Nephron progenitor cell (in vitro differentiated cells): Measurements from ENCODE around the gene FUNDC2.

Experiments used
- DNase-seq: peaks from one replicate; pipeline ENCODE4 v3.0.0; 2021
- H3K27ac Mint-ChIP-seq: 2 replicates; pipeline ENCODE4 v1.8.0; 2021; ENCODE audit warnings: mild to moderate bottlenecking, moderate library complexity, mixed read lengths
- H3K27me3 Mint-ChIP-seq: 2 replicates; pipeline ENCODE4 v1.8.0; 2021; ENCODE audit warnings: mild to moderate bottlenecking, low read depth, mixed read lengths; ENCODE audit not compliant: poor library complexity
- H3K36me3 Mint-ChIP-seq: 2 replicates; pipeline ENCODE4 v1.8.0; 2021; ENCODE audit warnings: low read depth, mixed read lengths
- H3K4me1 Mint-ChIP-seq: 2 replicates; pipeline ENCODE4 v1.8.0; 2021; ENCODE audit warnings: mixed read lengths
- H3K4me3 Mint-ChIP-seq: 2 replicates; pipeline ENCODE4 v1.8.0; 2021; ENCODE audit warnings: mild to moderate bottlenecking, moderate library complexity, mixed read lengths
- H3K9me3 Mint-ChIP-seq: 2 replicates; pipeline ENCODE4 v1.8.0; 2021; ENCODE audit warnings: mild to moderate bottlenecking, moderate library complexity, mixed read lengths
- TF ChIP-seq, protein P1 (sequence below): fragments of 200-600 bp; sonication (generic); IDR thresholded peaks from 2 replicates; pipeline ENCODE4 v1.5.0; 2021; ENCODE audit warnings: antibody characterized with exemption

Gene FUNDC2

GRCh38 chrX:155055494-155055893, 28.9 kb downstream of the FUNDC2 start:
- TF ChIP-seq, protein P1, sequence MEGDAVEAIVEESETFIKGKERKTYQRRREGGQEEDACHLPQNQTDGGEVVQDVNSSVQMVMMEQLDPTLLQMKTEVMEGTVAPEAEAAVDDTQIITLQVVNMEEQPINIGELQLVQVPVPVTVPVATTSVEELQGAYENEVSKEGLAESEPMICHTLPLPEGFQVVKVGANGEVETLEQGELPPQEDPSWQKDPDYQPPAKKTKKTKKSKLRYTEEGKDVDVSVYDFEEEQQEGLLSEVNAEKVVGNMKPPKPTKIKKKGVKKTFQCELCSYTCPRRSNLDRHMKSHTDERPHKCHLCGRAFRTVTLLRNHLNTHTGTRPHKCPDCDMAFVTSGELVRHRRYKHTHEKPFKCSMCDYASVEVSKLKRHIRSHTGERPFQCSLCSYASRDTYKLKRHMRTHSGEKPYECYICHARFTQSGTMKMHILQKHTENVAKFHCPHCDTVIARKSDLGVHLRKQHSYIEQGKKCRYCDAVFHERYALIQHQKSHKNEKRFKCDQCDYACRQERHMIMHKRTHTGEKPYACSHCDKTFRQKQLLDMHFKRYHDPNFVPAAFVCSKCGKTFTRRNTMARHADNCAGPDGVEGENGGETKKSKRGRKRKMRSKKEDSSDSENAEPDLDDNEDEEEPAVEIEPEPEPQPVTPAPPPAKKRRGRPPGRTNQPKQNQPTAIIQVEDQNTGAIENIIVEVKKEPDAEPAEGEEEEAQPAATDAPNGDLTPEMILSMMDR, result no peak
- no peaks in the 10 kb centered on the region for H3K27me3 Mint-ChIP-seq
- H3K27ac Mint-ChIP-seq, result no peak overlapping the region

GRCh38 chrX:155056471-155056870, 29.8 kb downstream of the FUNDC2 start:
- Mint-ChIP-seq H3K4me1 (peaks cover 8% of the 10 kb centered on the region), H3K27ac (no peak overlapping the region), H3K27me3 (no peaks in the 10 kb centered on the region), H3K9me3 (peaks cover 13% of the 10 kb centered on the region), H3K4me3 (no peak overlapping the region), H3K36me3 (peaks cover 8% of the 10 kb centered on the region)
- DNase-seq, result no peak
- TF ChIP-seq, protein P1, result no peak

More at GRCh38 chrX:155055494-155055893, 28.9 kb downstream of the FUNDC2 start:
- DNase-seq, result no peak
- H3K4me1 Mint-ChIP-seq, result peaks cover 8% of the 10 kb centered on the region
- H3K9me3 Mint-ChIP-seq, result peaks cover 16% of the 10 kb centered on the region
- no peak overlapping the region for H3K4me3 Mint-ChIP-seq
- H3K36me3 Mint-ChIP-seq, result peaks cover 8% of the 10 kb centered on the region

GRCh38 chrX:155056877-155057792, 30.5 kb downstream of the FUNDC2 start:
- Mint-ChIP-seq H3K9me3 (peaks cover 16% of the 10 kb centered on the region), H3K4me1 (peaks cover 8% of the 10 kb centered on the region), H3K27me3 (no peaks in the 10 kb centered on the region), H3K36me3 (peaks cover 13% of the 10 kb centered on the region), H3K27ac (no peak overlapping the region), H3K4me3 (no peak overlapping the region)
- TF ChIP-seq, protein P1, result peak; percentile 55
- DNase-seq, result peak; percentile 62

GRCh38 chrX:155061760-155062159, 35.1 kb downstream of the FUNDC2 start:
- no peak overlapping the region for H3K4me3 Mint-ChIP-seq
- H3K36me3 Mint-ChIP-seq, result peaks cover 5% of the 10 kb centered on the region
- H3K9me3 Mint-ChIP-seq, result peaks cover 12% of the 10 kb centered on the region
- TF ChIP-seq, protein P1, result no peak
- no peak overlapping the region for H3K27ac Mint-ChIP-seq
- no peak for DNase-seq
- no peaks in the 10 kb centered on the region for H3K27me3 Mint-ChIP-seq
- H3K4me1 Mint-ChIP-seq, result peaks cover 8% of the 10 kb centered on the region

GRCh38 chrX:155065035-155065734, 38.5 kb downstream of the FUNDC2 start:
- peak overlapping the region; percentile 20 for H3K27ac Mint-ChIP-seq

More at GRCh38 chrX:155065035-155065734, 38.5 kb downstream of the FUNDC2 start:
- TF ChIP-seq, protein P1, result no peak
- Mint-ChIP-seq H3K27me3 (no peaks in the 10 kb centered on the region), H3K36me3 (peaks cover 5% of the 10 kb centered on the region), H3K9me3 (peaks cover 13% of the 10 kb centered on the region), H3K4me3 (no peak overlapping the region), H3K4me1 (peaks cover 17% of the 10 kb centered on the region)
- no peak for DNase-seq
